GM12878 (cell line): ENCODE data around the gene FGFR4. TPM values are rescaled to one million over a fixed set of nuclear protein-coding genes. Genes with fewer than 3 reads are reported as not detected.

Experiments
- ATAC-seq: fragments of 200-7000 bp; cut with Tn5 transposase; 3 replicates; pipeline ENCODE4 v1.9.1; 2020; ENCODE audit warnings: mild to moderate bottlenecking, moderate library complexity
- BruUV-seq: library from RNA; stranded (reverse); fragments of 400-500 nt; replicated peaks from 2 replicates; lab custom pipeline; 2021; lab: Mats Ljungman, UMichigan
- CTCF ChIA-PET: fragments of 300-600 bp; sonication (Branson Sonifier 250); formaldehyde crosslinking; extraction: SDS; loops from one replicate; lab custom pipeline; 2021; ENCODE audit warnings: inconsistent platforms; lab: Yijun Ruan, JAX
- POLR2A ChIA-PET: fragments of 350-600 bp; formaldehyde crosslinking; extraction: SDS; loops from one replicate; lab custom pipeline; 2021; ENCODE audit warnings: inconsistent platforms; lab: Charles Lee
- RAD21 ChIA-PET: fragments of 300-600 bp; sonication (Branson Sonifier 250); formaldehyde crosslinking; loops from one replicate; lab custom pipeline; 2023; ENCODE audit warnings: antibody characterized with exemption; ENCODE audit not compliant: unreplicated experiment; lab: Charles Lee
- SMC1A ChIA-PET: fragments of 300-600 bp; sonication (Branson Sonifier 250); formaldehyde crosslinking; loops from one replicate; lab custom pipeline; 2023; ENCODE audit not compliant: unreplicated experiment, uncharacterized antibody; lab: Charles Lee
- DNase-seq: peaks from one replicate; pipeline ENCODE4 v3.0.0-alpha.2; 2011; ENCODE audit warnings: low read depth, low spot score
- FAIRE-seq: peaks from 3 replicates; lab custom pipeline; 2011; peaks lifted over from hg19 to GRCh38; lab: Jason Lieb, UNC
- H2AFZ ChIP-seq: 2 replicates; pipeline ENCODE4 v1.6.0; 2011; ENCODE audit warnings: low read depth, low read length, control low read depth; ENCODE audit not compliant: control insufficient read depth
- H3K27ac ChIP-seq: 2 replicates; pipeline ENCODE4 v1.5.1; 2011; ENCODE audit warnings: control low read depth; ENCODE audit not compliant: control insufficient read depth, insufficient read depth
- H3K27me3 ChIP-seq, 2 experiments: replicated peaks in 1 of 2; 2 replicates each; pipeline versions ENCODE4 v1.6.0 to v1.6.1; 2011; ENCODE audit warnings: low read length in 1 of 2; ENCODE audit not compliant: control insufficient read depth in 2 of 2, insufficient read depth in 2 of 2
- H3K36me3 ChIP-seq, 2 experiments: 2 replicates each; pipeline ENCODE4 v1.5.1; 2011; ENCODE audit warnings: low read length in 1 of 2; ENCODE audit not compliant: control insufficient read depth in 2 of 2, insufficient read depth in 2 of 2
- H3K4me1 ChIP-seq: 2 replicates; pipeline ENCODE4 v1.6.1; 2011; ENCODE audit warnings: mild to moderate bottlenecking, low read length, moderate library complexity, mixed read lengths; ENCODE audit not compliant: control insufficient read depth, insufficient read depth
- H3K4me2 ChIP-seq: 2 replicates; pipeline ENCODE4 v1.6.0; 2011; ENCODE audit warnings: control low read depth; ENCODE audit not compliant: control insufficient read depth, insufficient read depth
- H3K4me3 ChIP-seq: fragments of 200-600 bp; sonication (generic); 2 replicates; pipeline ENCODE4 v1.5.1; 2016
- H3K79me2 ChIP-seq: 2 replicates; pipeline ENCODE4 v1.6.0; 2011; ENCODE audit warnings: low read length; ENCODE audit not compliant: control insufficient read depth, insufficient read depth
- H3K9ac ChIP-seq: 2 replicates; pipeline ENCODE4 v1.8.0; 2011; ENCODE audit warnings: low read length, control low read depth, mixed read lengths; ENCODE audit not compliant: control insufficient read depth, insufficient read depth
- H3K9me3 ChIP-seq: replicated peaks from 3 replicates; pipeline ENCODE4 v1.5.1; 2011; ENCODE audit warnings: mild to moderate bottlenecking, low read length; ENCODE audit not compliant: control insufficient read depth, insufficient read depth
- H4K20me1 ChIP-seq: 2 replicates; pipeline ENCODE4 v1.6.0; 2011; ENCODE audit not compliant: control insufficient read depth, insufficient read depth
- BRCA1 ChIP-seq: IDR thresholded peaks from 2 replicates; pipeline ENCODE4 v1.6.1; 2011; ENCODE audit warnings: low read depth, low read length, improper control_type of control experiment
- CBX3 ChIP-seq: fragments of 200-600 bp; sonication (generic); IDR thresholded peaks from 2 replicates; pipeline ENCODE4 v1.6.1; 2016; ENCODE audit warnings: low read depth, borderline replicate concordance
- CUX1 ChIP-seq: IDR thresholded peaks from 2 replicates; pipeline ENCODE4 v1.6.1; 2012; ENCODE audit warnings: improper control_type of control experiment, low read depth, low read length; ENCODE audit not compliant: insufficient replicate concordance
- EGR1 ChIP-seq, 2 experiments: IDR thresholded peaks; 1 replicate in 1 of 2; 2 replicates in 1 of 2; pipeline ENCODE4 v1.6.1; 2011 to 2012; ENCODE audit warnings: low read depth in 2 of 2, low read length in 2 of 2, borderline replicate concordance in 1 of 2, mild to moderate bottlenecking in 1 of 2, moderate library complexity in 1 of 2
- IKZF2 ChIP-seq, 2 experiments: fragments of 450-650 bp; IDR thresholded peaks; 2 replicates each; pipeline ENCODE4 v1.6.1; 2017; ENCODE audit warnings: mild to moderate bottlenecking in 2 of 2, moderate library complexity in 2 of 2
- IRF5 ChIP-seq: fragments of 450-650 bp; IDR thresholded peaks from 2 replicates; pipeline ENCODE4 v1.6.1; 2017; ENCODE audit warnings: borderline replicate concordance
- JUND ChIP-seq: IDR thresholded peaks from 2 replicates; pipeline ENCODE4 v1.6.1; 2012; ENCODE audit warnings: low read depth, mild to moderate bottlenecking, low read length, improper control_type of control experiment, moderate library complexity
- NFYA ChIP-seq: IDR thresholded peaks from 2 replicates; pipeline ENCODE4 v1.6.1; 2011; ENCODE audit warnings: low read depth, mild to moderate bottlenecking, low read length, improper control_type of control experiment, borderline replicate concordance
- NKRF ChIP-seq: fragments of 450-650 bp; conservative IDR thresholded peaks from 2 replicates; pipeline ENCODE4 v1.6.1; 2017; ENCODE audit warnings: mild to moderate bottlenecking, moderate library complexity
- RAD51 ChIP-seq: fragments of 450-650 bp; IDR thresholded peaks from 2 replicates; pipeline ENCODE4 v1.6.1; 2016; ENCODE audit warnings: moderate library complexity, mild to moderate bottlenecking, inconsistent platforms
- TARDBP ChIP-seq: IDR thresholded peaks from 2 replicates; pipeline ENCODE4 v1.6.1; 2016; ENCODE audit warnings: borderline replicate concordance
- TCF7 ChIP-seq: IDR thresholded peaks from 2 replicates; pipeline ENCODE4 v1.6.1; 2014; ENCODE audit warnings: antibody characterized with exemption, borderline replicate concordance
- ZNF274 ChIP-seq: IDR thresholded peaks from one replicate; pipeline ENCODE4 v1.8.0; 2011; ENCODE audit not compliant: insufficient read length, insufficient read depth
- ZNF384 ChIP-seq: IDR thresholded peaks from 2 replicates; pipeline ENCODE4 v1.6.1; 2012; ENCODE audit warnings: low read depth, mild to moderate bottlenecking, low read length, improper control_type of control experiment, borderline replicate concordance
- WGBS: methylation state at CpG from one replicate; pipeline ENCODE4 v1.1.6; 2016; ENCODE audit warnings: low lambda C conversion rate; ENCODE audit not compliant: insufficient replicate concordance, insufficient coverage; ENCODE audit errors: missing lambda C conversion rate; 5-methylcytosine and 5-hydroxymethylcytosine counted together
- in situ Hi-C: fragments of 300-500 bp; cut with MboI; formaldehyde crosslinking; loops from 9 replicates; pipeline ENCODE4 v1.14.3; 2018; ENCODE audit warnings: mixed read lengths
- intact Hi-C: fragments of 100-400 bp; cut with micrococcal nuclease; formaldehyde crosslinking; loops from one replicate; pipeline ENCODE4 v1.14.2; 2022; ENCODE audit not compliant: unreplicated experiment
- polyA plus RNA-seq, 11 experiments: library from polyadenylated mRNA; depleted of rRNA in 4 of 11; unstranded in 6 of 11; stranded (reverse) in 5 of 11; fragments of >200 nt; fragmentation: Nextera tagmentation in 4 of 11; fragmentation: Illumina TruSeq in 1 of 11; extraction: Ambion mirVana in 4 of 11; extraction: Trizol in 1 of 11; gene quantifications; 1 replicate in 1 of 11; 2 replicates in 10 of 11; pipeline versions ENCODE4 v1.2.1 to v1.2.3, GENCODE V29; 2011 to 2016; ENCODE audit warnings: inconsistent platforms in 2 of 11, missing spikeins in 2 of 11, low read depth in 1 of 11
- total RNA-seq, 4 experiments: library from RNA; depleted of rRNA in 3 of 4; stranded (reverse); fragments of >200 nt in 3 of 4; fragmentation: Illumina TruSeq in 1 of 4; extraction: Trizol in 1 of 4; gene quantifications; 2 replicates each; pipeline versions ENCODE4 v1.2.1 to v1.2.3, GENCODE V29; 2013 to 2021

FGFR4 gene
- total and polyA plus RNA-seq, 10 of the 15 experiments (the other 5 are each of a cell fraction or from before 2014, with no cell fraction given) = 0.17 to 0.77 (median 0.28) TPM; not detected in 5

- H4K20me1 ChIP-seq = no peaks in the 10 kb centered on the region
- no peaks in the 10 kb centered on the region for H3K27me3 ChIP-seq
- RAD21 ChIA-PET = no interaction called here
- ATAC-seq (no peak), DNase-seq (no peak), FAIRE-seq (no peak)
- CTCF ChIA-PET = interaction anchor here (0.6 kb wide), 1 partner anchor 35 kb away, joined by 3 read pairs; no protein-coding TSS in a partner anchor
- BruUV-seq = no TSS peak
- no peaks in the 10 kb centered on the region for H3K9me3 ChIP-seq
- intact Hi-C loops = no loop called here
- in situ Hi-C loops = no loop called here
- no peak overlapping the region for H3K4me3 ChIP-seq
- WGBS = 79% methylated on average over 5 of the region's 5 CpGs
- POLR2A ChIA-PET = no interaction called here
- no peak overlapping the region for H3K27ac ChIP-seq
- H3K4me1 ChIP-seq = peaks cover 18% of the 10 kb centered on the region
- H3K4me2 ChIP-seq = no peak overlapping the region
- H2AFZ ChIP-seq = no peak overlapping the region
- SMC1A ChIA-PET = no interaction called here
- 0 out of 4 replicates have a peak, but pooled peaks cover 0 to 2% of the 10 kb centered on the region in 2 experiments for H3K36me3 ChIP-seq
- H3K9ac ChIP-seq = no peak overlapping the region
- peaks cover 14% of the 10 kb centered on the region for H3K79me2 ChIP-seq
- no peak for TF ChIP-seq TCF7
- no peak for TF ChIP-seq NFYA
- no peak for TF ChIP-seq CUX1
- TF ChIP-seq TARDBP = no peak
- no peak for TF ChIP-seq BRCA1
- no peak for TF ChIP-seq ZNF384
- TF ChIP-seq IRF5 = no peak
- TF ChIP-seq IKZF2 (IDR thresholded peaks at IDR 0.05) = no peak
- TF ChIP-seq ZNF274 = no peak
- TF ChIP-seq RAD51 = no peak
- no peak for TF ChIP-seq CBX3
- TF ChIP-seq NKRF = no peak
- no peak for TF ChIP-seq EGR1 (IDR thresholded peaks at IDR 0.05; ENCODE audit: borderline replicate concordance in 1 of 2, low read depth in 2 of 2, low read length in 2 of 2)
- no peak for TF ChIP-seq JUND
Observed at GRCh38 chr5:177130211-177131018, 43.7 kb downstream of the FGFR4 start.
